Esophagus squamous epithelium (tissue), 5 donors: ENCODE measurements around the gene MEIS1. TPM values are rescaled to one million over a fixed set of nuclear protein-coding genes. Genes with fewer than 3 reads are reported as not detected.

Experiments used
- DNase-seq: peaks from one replicate; lab custom pipeline; 2025; lab: John Stamatoyannopoulos, UW
- H3K27ac ChIP-seq, 4 donors: fragments of 200-600 bp; sonication (generic); one replicate each; pipeline ENCODE4 v1.5.1; 2016 to 2019; ENCODE audit warnings: mild to moderate bottlenecking in 1 of 4
- H3K27me3 ChIP-seq, 4 donors: fragments of 200-600 bp; sonication (generic); 1 replicate in 3 of 4; 2 replicates in 1 of 4; pipeline versions ENCODE4 v1.5.1 to v1.6.0; 2017 to 2021; ENCODE audit warnings: antibody characterized with exemption in 1 of 4
- H3K36me3 ChIP-seq, 3 donors: fragments of 200-600 bp; sonication (generic); one replicate each; pipeline ENCODE4 v1.5.1; 2016 to 2019
- H3K4me1 ChIP-seq, 3 donors: fragments of 200-600 bp; sonication (generic); one replicate each; pipeline ENCODE4 v1.5.1; 2017 to 2019
- H3K4me3 ChIP-seq, 4 donors: fragments of 200-600 bp; sonication (generic); 1 replicate in 3 of 4; 2 replicates in 1 of 4; pipeline ENCODE4 v1.5.1; 2016 to 2019; ENCODE audit warnings: mild to moderate bottlenecking in 2 of 4, moderate library complexity in 1 of 4
- H3K9me3 ChIP-seq, 3 donors: fragments of 200-600 bp; sonication (generic); one replicate each; pipeline ENCODE4 v1.5.1; 2016 to 2019
- CTCF ChIP-seq, 6 experiments: fragments of 450-650 bp in 4 of 6; fragments of 200-600 bp in 2 of 6; sonication (generic) in 2 of 6; IDR thresholded peaks; one replicate each; pipeline ENCODE4 v1.5.1; 2016 to 2019; ENCODE audit warnings: antibody characterized with exemption in 6 of 6, mild to moderate bottlenecking in 4 of 6, moderate library complexity in 4 of 6
- POLR2A ChIP-seq, 4 donors: fragments of 450-650 bp; IDR thresholded peaks; one replicate each; pipeline ENCODE4 v1.6.1; 2017; ENCODE audit warnings: antibody characterized with exemption in 4 of 4, mild to moderate bottlenecking in 4 of 4, moderate library complexity in 3 of 4
- WGBS, 2 donors: methylation state at CpG; one replicate each; pipeline ENCODE4 v1.1.5; 2018; 5-methylcytosine and 5-hydroxymethylcytosine counted together
- intact Hi-C: fragments of 100-400 bp; cut with DNase I; formaldehyde crosslinking; loops from one replicate; pipeline ENCODE4 v1.15.0; 2022
- total RNA-seq, 4 donors: library from RNA; depleted of rRNA; stranded (reverse); fragments of >200 nt; gene quantifications; one replicate each; pipeline ENCODE4 v1.1.0, GENCODE V29; 2016
- donor health status: DM: yes; HTN: yes; CAD: no.

MEIS1 gene
- total RNA-seq, 4 donors from 2014 or later, result 17.8 to 56.1 (median 28.5) TPM

GRCh38 chr2:66488946-66489345 lies 54.0 kb downstream of the MEIS1 start:
- intact Hi-C loops, result no loop called here
- H3K4me1 ChIP-seq, result peaks cover 0 to 64% (median 11%) of the 10 kb centered on the region in 3 donors
- H3K4me3 ChIP-seq, result no peak overlapping the region
- no peak for DNase-seq
- no peak for TF ChIP-seq POLR2A (IDR thresholded peaks at IDR 0.05)
- TF ChIP-seq CTCF (IDR thresholded peaks at IDR 0.05), result no peak
- H3K27ac ChIP-seq, result no peak overlapping the region
- 59 to 61% methylated on average over 1 of the region's 1 CpG for WGBS, 2 donors
- H3K9me3 ChIP-seq, result no peaks in the 10 kb centered on the region
- no peaks in the 10 kb centered on the region for H3K27me3 ChIP-seq
- H3K36me3 ChIP-seq, result peaks cover 0 to 63% (median 0%) of the 10 kb centered on the region in 3 donors

- no peak for DNase-seq
- TF ChIP-seq POLR2A (IDR thresholded peaks at IDR 0.05) (no peak), CTCF (IDR thresholded peaks at IDR 0.05) (no peak)
- intact Hi-C loops, result no loop called here
- H3K36me3 ChIP-seq, result peaks cover 0 to 58% (median 0%) of the 10 kb centered on the region in 3 donors
- no peaks in the 10 kb centered on the region for H3K9me3 ChIP-seq
- no peaks in the 10 kb centered on the region for H3K27me3 ChIP-seq
- H3K4me3 ChIP-seq, result no peak overlapping the region
- H3K4me1 ChIP-seq, result peaks cover 0 to 68% (median 13%) of the 10 kb centered on the region in 3 donors
- WGBS, 2 donors, result 13 to 31% methylated on average over 1 of the region's 1 CpG
- H3K27ac ChIP-seq, result no peak overlapping the region
Measured at GRCh38 chr2:66489436-66489835, 54.5 kb downstream of the MEIS1 start.

- H3K27me3 ChIP-seq, result no peaks in the 10 kb centered on the region
- H3K27ac ChIP-seq, result peak overlapping the region in 1 of 4 donors; percentile 31
- no peaks in the 10 kb centered on the region for H3K9me3 ChIP-seq
- no peak for DNase-seq
- intact Hi-C loops, result no loop called here
- TF ChIP-seq CTCF (IDR thresholded peaks at IDR 0.05), result no peak
- no peak for TF ChIP-seq POLR2A (IDR thresholded peaks at IDR 0.05)
- peaks cover 0 to 47% (median 0%) of the 10 kb centered on the region in 3 donors for H3K36me3 ChIP-seq
- H3K4me1 ChIP-seq, result peaks cover 10 to 80% (median 25%) of the 10 kb centered on the region in 3 donors
- no peak overlapping the region for H3K4me3 ChIP-seq
- WGBS, 2 donors, result 62 to 64% methylated on average over 3 of the region's 3 CpGs
Measured at GRCh38 chr2:66490588-66491001, 55.7 kb downstream of the MEIS1 start.

GRCh38 chr2:66494708-66495107 lies 59.8 kb downstream of the MEIS1 start:
- Histone ChIP-seq H3K4me3 (no peak overlapping the region), H3K27me3 (no peaks in the 10 kb centered on the region), H3K27ac (peak overlapping the region; percentile 67 to 92 (median 82)), H3K4me1 (peaks cover 20 to 92% (median 34%) of the 10 kb centered on the region in 3 donors), H3K9me3 (no peaks in the 10 kb centered on the region), H3K36me3 (peaks cover 0 to 30% (median 0%) of the 10 kb centered on the region in 3 donors)
- DNase-seq, result no peak
- WGBS, 2 donors, result 31 to 43% methylated on average over 6 of the region's 6 CpGs
- TF ChIP-seq CTCF (IDR thresholded peaks at IDR 0.05), result no peak
- no peak for TF ChIP-seq POLR2A (IDR thresholded peaks at IDR 0.05)
- intact Hi-C loops, result no loop called here

- intact Hi-C loops, result no loop called here
- no peaks in the 10 kb centered on the region for H3K27me3 ChIP-seq
- H3K36me3 ChIP-seq, result peaks cover 0 to 26% (median 0%) of the 10 kb centered on the region in 3 donors
- peak overlapping the region; percentile 78 to 92 (median 84) for H3K27ac ChIP-seq
- no peak for DNase-seq
- H3K4me3 ChIP-seq, result peak overlapping the region in 2 of 4 donors; percentile 10 to 41
- H3K4me1 ChIP-seq, result peaks cover 20 to 86% (median 27%) of the 10 kb centered on the region in 3 donors
- whole genome bisulfite sequencing, 2 donors, result 18 to 31% methylated on average over 12 to 13 of the region's 13 CpGs
- peak in 4 of 6 experiments; percentile 25 to 65 (median 38) for TF ChIP-seq CTCF (IDR thresholded peaks at IDR 0.05)
- TF ChIP-seq POLR2A (IDR thresholded peaks at IDR 0.05), result no peak
- H3K9me3 ChIP-seq, result no peaks in the 10 kb centered on the region
Measured at GRCh38 chr2:66495788-66496640, 61.1 kb downstream of the MEIS1 start.
